ENCODE measurements around the gene OR6J1. TPM values are rescaled to one million over a fixed set of nuclear protein-coding genes. Genes with fewer than 3 reads are reported as not detected.
"Not testable (repeated sequence)": the region's sequence is repeated elsewhere in the genome, so short reads cannot be mapped to it uniquely, and the experiment has no call there.

Gene OR6J1
- total RNA-seq, 1 experiment from 2014 or later: not detected

DNA sequence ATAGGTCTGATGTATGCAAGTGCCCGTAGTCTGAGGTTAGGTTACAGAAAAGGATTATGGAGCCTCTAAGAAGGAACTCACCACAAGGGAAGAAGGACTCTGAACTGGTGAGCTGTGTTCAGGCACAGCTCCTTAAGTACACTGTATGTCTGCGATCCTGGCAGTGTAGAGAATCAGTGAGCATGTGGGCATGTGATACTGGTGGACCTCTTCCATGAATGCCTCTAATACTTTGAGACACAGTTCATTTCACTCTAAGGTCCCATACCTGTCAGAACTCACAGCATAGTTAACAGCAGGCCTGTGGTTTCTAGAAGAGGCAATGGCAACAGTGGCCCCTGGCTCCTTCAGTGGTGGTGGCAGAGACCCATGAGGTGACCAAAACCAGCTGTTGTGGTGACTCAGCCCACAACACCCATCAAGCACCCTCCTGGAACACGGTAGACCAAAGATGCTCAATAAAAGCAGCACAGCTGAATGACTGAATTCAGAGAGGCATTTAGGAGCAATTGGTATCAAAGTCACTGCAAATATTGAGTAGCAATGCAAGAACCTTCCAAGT, 6.9 kb upstream of the OR6J1 start:
- peak; percentile 42 for DNase-seq (ENCODE audit: low read depth)

- no peak for DNase-seq (ENCODE audit: low read depth)
Measured at GRCh38 chr14:22650046-22650739, 6.0 kb upstream of the OR6J1 start.

DNA sequence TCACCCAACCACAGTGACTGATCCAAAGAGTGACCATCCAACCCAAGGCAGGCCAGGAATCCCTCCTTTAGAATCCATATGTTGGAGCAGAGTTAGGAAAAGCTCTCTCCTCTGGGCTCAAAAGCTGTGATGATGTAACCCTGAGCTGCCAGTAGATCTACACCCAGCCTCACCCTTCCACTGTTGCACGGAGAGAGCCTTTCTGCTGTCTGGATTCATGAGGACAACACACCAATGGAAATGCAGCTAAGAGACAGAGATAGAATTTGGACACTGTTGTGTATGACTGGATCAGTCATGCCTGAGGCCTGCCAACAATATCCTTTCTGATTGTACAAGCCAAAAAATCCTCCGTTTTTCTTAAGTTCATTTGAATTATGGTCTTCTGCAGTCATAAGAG, 4.4 kb upstream of the OR6J1 start:
- no peak for DNase-seq (ENCODE audit: low read depth)

- peak; percentile 68 for DNase-seq (ENCODE audit: low read depth)
Measured at GRCh38 chr14:22646570-22647254, 2.6 kb upstream of the OR6J1 start.

DNA sequence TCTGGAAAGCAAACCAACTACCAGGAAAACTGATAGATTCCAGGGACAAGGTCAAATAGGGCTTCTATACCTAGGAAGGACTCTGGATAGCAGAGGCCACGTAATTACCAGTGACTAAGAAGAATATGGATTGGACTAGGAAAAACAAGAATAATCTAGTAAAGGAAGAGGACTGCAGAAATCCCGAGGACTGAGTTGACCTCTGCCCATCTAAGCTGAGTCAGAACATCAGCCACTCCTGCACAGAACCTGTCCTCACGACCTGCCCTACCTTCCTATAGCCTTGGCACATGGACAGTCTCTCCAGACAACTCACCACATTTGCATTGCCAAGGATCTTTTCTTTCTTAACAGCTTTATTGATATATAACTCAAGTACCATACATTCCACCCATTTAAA, 2.3 kb downstream of the OR6J1 start:
- DNase-seq (ENCODE audit: low read depth): peak; percentile 53

- no peak for DNase-seq (ENCODE audit: low read depth)
Measured at GRCh38 chr14:22640192-22640591, 4.0 kb downstream of the OR6J1 start.

DNA sequence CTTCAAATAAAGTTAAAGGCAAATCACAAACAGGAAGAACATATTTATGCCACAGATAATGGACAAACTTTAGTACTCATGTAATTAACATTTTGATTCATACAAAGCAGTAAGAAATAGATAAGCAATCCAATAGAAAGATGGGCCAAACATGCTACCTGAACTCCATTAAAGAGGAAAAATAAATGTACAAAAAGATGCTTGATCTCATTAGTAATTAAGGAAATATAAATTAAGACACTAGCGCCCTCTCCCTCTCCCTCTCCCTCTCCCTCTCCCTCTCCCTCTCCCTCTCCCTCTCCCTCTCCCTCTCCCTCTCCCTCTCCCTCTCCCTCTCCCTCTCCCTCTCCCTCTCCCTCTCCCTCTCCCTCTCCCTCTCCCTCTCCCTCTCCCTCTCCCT, 8.2 kb downstream of the OR6J1 start:
- not testable (repeated sequence) for DNase-seq (ENCODE audit: low read depth)

GRCh38 chr14:22634233-22634900, 9.8 kb downstream of the OR6J1 start:
- DNase-seq (ENCODE audit: low read depth): no peak

GRCh38 chr14:22630486-22630885, 13.7 kb downstream of the OR6J1 start:
- peak; percentile 85 for DNase-seq (ENCODE audit: low read depth)

DNA sequence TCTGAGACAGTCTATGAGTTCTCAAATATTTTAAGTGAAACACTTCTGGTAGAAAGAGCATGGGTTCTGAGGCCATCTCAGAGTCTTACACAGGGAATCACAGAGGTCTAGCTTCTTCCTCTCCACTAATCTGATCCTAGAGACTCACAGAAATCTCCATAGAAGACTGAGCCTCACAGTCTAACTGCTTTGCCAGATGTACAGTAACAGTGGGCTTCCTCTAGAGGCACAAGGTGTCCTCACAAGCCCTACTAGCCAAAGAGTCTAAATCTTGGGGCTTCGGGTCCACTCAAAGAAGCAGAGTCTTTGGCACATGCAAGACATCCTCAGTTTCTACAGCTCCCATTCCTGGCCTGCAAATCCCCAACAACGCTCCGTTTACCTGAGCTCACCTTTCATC, 14.1 kb downstream of the OR6J1 start:
- DNase-seq (ENCODE audit: low read depth): no peak

DNA sequence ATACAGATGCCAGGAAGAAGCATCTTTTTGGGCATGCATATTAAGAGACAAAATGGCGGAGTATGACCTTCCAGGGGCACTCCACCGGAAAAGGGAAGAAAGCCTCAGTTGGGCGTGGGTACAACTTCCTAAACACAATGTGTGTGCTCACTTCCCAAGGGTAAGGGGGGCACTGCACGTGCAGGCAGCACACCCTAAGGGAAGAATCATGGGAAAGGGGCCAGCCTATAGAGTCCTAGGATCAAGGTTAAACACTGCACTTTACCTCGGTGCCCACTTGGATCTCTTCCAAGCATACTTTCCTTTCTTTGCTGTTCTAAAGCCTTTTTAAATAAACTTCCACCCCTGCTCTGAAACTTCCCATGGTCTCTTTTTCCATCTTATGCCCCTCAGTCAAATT, 14.8 kb downstream of the OR6J1 start:
- DNase-seq (ENCODE audit: low read depth): no peak

- DNase-seq (ENCODE audit: low read depth): no peak
Measured at GRCh38 chr14:22627506-22628263, 16.5 kb downstream of the OR6J1 start.

GRCh38 chr14:22626590-22626989, 17.6 kb downstream of the OR6J1 start:
- DNase-seq (ENCODE audit: low read depth): no peak

DNA sequence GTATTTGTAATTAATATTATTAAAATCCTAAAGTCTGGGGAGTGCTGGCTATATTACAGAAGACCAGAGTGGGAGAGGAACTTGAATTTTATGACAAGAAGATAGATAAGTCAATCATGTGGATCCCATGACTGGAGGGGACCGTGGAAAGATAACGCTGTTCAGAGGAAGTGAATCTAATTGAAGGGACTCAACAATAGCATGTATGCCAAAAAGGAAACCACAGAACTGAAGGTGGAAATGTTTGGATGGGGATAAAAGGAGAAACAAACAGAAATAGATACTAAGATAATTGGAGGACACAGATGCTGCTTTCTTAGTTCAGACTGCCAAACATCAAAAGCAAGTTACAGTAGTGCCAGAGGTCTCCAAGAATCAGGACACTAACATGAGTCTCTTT, 21.1 kb downstream of the OR6J1 start:
- no peak for DNase-seq (ENCODE audit: low read depth)

DNA sequence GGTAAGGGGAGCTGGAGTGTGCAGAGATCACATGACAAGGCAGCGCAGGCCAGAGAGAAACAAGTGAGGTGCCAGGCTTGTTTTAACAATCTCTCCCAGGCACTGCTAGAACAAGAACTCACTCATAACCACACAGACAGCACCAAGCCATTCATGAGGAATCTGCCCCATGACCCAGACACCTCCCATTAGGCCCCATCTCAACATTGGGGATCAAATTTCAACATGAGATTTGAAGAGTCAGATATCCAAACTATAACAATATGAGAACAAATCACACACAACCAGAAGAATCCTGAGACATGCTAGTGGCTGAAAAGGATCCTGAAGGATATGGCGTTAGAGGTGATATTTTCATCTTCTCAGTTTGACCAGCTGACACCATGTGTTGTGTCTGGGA, 21.9 kb downstream of the OR6J1 start:
- DNase-seq (ENCODE audit: low read depth): peak; percentile 61

DNA sequence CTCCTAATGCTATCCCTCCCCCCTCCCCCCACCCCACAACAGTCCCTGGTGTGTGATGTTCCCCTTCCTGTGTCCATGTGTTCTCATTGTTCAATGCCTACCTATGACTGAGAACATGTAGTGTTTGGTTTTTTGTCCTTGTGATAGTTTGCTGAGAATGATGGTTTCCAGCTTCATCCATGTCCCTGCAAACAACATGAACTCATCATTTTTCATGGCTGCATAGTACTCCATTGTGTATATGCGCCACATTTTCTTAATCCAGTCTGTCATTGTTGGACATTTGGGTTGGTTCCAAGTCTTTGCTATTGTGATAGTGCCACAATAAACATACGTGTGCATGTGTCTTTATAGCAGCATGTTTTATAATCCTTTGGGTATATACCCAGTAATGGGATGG, 28.4 kb downstream of the OR6J1 start:
- DNase-seq (ENCODE audit: low read depth): not testable (repeated sequence)

GRCh38 chr14:22614240-22614799, 29.8 kb downstream of the OR6J1 start:
- peak; percentile 98 for DNase-seq (ENCODE audit: low read depth)

DNA sequence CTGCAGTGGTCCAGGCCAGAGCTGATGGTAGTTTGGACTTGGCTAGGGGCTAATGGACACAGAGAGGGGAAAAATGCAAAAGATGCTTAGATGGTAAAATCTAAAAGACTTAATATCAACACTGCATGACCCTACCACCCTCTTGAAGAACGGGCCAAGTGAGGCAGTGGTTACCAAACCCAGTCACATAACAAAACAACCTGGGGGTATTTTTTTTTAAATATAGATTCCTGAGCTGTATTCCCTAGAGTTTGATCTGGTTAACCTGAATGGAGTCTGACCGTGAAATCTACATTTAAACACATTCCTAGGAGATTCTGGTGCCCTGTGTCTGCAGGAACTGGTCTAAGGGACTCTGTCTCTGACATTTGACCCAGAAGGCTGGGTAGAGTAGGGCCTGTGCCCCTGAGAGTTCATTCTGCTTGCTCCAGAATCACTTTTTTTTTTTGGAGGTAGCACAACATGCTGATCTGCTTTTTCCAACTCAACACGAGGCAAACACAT, 30.4 kb downstream of the OR6J1 start:
- no peak for DNase-seq (ENCODE audit: low read depth)

DNA sequence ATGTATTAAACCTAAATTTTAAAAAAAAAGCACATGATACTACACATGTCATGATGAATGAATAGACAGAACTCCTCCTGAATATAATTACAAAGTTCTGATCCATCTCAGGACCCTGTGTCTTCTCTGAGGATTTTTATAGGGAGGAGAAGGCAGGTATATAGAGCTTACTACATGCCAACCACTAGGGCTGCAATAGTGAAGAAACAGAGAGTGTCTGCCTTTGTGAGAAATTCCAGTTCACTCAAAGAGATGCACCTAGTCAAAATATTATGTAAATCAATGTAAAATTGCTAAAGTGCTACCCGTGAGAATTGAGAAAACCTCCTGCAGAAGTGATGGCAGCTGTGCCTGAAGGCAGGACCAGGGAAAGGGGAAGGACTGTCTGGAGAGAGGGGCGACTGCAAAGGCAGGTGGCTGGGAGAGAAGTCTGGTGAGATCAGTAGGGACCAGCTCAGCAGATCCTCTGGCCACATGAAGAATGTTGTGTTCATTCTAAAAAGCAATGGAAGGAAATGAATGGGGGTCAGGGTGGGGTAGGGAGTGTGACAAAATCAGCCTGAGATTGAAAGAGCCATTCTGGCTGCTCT, 31.0 kb downstream of the OR6J1 start:
- DNase-seq (ENCODE audit: low read depth): peak; percentile 32

GRCh38 chr14:22610931-22611330, 33.2 kb downstream of the OR6J1 start:
- DNase-seq (ENCODE audit: low read depth): no peak

DNA sequence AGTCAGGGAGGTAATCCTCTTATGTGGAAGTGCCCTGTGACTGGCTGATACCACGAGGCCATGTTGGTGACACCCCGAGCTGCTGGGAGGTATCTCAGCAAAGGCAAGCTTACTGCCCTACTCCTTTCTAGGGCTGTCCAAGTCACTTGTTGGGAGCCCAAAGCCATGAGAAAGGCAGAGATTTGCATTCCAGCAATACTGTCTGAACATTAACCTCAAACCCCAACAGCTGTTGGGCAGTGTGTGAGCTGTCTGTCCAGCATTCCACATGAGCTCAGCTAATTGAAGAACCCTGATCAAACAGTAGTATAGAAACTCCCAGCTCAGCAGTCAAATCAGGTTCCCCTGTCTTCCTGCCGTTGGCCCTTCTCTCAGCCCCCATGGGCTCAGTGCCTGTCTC, 36.9 kb downstream of the OR6J1 start:
- DNase-seq (ENCODE audit: low read depth): no peak

Measured in M059J (cell line).